ENCODE data around the gene CDK19.
A peak's percentile ranks its signal among the peaks of the same experiment; 100 is the strongest.
"Not testable (repeated sequence)": the region's sequence is repeated elsewhere in the genome, so short reads cannot be mapped to it uniquely, and the experiment has no call there.

CDK19 gene

DNA sequence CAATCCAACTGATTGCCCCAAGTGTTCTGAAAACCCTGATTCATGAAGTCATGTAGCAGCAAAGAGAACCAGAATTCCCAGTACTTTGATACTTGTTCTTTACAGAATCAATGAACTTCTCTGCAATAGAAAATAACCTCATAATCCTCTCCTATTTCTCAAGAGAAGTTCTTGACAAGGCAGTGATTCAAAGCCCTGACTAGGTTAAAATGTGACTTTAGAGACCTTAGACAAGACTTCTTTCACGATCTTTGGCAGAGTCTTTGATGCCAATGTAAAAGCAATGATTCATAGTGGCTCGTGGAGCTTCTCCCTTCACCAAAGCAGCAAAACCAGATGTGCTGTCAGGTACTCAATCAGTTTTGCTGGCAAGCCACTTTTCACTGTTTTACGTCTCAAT, 95.2 kb downstream of the CDK19 start:
- intact Hi-C loops (cut with DNase I), result no loop called here
- DNase-seq, result no peak

DNA sequence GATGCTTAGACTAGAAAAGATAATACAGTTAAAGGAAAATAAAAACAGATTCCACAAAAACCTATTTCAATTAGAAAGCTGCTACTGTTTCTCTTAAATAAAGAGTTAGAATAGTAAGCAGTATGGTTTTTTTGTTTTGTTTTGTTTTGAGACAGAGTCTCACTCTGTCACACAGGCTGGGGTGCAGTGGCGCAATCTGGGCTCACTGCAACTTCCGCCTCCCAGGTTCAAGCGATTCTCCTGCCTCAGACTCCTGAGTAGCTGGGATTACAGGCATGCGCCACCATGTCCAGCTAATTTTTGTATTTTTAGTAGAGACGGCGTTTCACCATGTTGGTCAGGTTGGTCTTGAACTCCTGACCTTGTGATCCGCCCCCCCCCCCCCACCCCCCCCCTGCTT, 95.7 kb downstream of the CDK19 start:
- DNase-seq, result not testable (repeated sequence)

DNA sequence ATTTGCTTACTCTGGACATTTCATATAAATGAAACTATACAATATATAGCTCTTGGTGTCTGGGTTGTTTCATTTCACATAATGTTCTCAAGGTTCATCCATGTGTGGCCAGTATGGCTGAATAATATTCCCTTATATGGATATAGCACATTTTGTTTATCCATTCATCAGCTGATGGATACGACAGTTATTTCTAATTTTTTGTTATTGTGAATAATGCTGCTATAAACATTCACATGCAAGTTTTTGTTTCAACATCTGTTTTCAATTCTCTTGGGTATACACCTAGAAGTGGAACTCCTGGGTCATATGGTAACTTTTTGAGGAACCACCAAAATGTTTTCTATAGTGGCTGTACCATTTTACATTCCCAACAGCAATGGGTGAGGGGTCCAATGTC, 101.1 kb downstream of the CDK19 start:
- no peak for DNase-seq
- intact Hi-C loops (cut with DNase I), result no loop called here

More for the DNA sequence above, 95.7 kb downstream of the CDK19 start:
- intact Hi-C loops (cut with DNase I), result not testable (repeated sequence)

DNA sequence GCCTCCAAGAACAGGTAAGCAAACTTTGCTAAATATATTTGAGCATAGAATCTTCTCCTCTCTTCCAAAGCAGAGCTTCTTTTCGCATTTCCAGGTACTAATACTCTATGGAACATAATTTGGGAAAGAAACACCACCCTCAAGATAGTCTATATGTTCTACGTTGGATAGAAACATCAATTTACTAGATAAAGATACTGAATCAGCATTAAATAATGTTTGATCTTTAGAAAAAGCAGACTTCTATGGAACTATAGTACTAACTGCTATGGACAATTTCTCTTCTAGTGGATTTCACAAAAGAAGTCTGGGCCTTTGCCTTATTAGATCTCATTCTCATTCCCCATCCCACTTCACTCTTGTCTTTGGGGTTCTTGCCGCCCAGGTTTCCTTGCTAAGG, 103.0 kb downstream of the CDK19 start:
- intact Hi-C loops (cut with DNase I), result no loop called here
- DNase-seq, result no peak

DNA sequence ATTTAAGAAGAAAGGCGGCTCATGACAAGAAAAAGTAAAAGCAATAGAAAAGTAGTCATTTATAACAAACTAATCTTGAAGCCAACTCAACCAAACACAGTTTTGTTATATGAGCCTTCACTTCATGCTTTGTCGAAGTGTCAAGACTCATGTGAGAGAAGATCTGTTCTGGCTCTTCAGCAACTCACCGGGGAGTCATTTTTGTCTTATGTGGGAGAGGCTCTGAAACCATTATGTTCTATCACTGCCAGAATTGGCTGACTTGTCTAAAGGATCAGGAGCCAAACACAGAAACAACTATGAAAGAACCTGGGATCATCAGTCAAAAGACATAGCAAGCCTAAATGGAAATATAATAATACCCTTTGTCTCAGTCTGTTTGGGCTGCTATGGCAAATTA, 105.2 kb downstream of the CDK19 start:
- no peak for DNase-seq
- intact Hi-C loops (cut with DNase I), result no loop called here

DNA sequence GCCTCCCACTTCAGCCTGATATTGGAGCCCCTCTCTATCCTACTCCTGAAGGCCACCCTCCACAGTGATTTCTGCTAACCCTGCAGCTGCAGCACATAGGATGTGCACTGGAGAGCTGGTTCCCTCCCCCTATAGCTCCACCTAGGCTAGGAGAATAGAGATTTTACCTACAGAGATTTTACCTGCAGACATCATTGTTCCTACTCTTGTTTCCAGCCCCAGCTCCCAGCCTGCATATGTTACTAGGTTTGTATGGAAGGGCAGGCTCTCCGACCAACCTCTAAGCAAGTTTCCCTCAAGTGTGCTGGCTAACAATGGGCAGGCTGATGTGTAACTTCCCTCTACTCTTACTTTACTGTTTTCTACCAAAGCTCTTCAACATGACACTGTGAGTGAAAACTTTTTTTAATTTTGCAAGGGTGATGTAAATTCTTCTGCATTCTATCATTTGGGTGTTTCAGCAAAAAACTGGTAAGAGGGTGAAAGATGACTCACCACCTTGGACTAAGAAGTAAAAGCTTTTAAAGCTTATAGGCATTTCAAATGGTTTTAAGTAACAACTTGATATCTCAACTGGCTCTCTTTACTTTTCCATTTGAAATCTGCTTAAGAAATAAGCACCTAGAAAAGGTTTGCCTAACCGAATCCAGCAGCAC, 106.8 kb downstream of the CDK19 start:
- intact Hi-C loops (cut with DNase I), result no loop called here
- DNase-seq, result no peak

DNA sequence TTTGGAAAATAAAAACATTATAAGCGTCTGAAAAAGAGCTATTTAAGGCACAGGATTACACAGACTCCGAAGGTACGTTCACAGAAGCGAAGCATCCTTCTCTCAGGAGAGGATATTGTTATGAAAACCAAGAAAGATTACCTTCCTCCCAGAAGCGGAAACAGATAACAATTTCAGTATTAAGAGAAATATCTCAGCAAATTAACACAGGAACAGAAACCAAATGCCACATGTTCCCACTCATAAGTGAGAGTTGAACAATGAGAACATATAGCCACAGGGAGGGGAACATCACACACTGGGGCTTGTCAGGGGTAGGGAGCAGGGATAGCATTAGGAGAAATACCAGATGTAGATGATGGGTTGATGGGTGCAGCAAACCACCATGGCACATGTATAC, 109.7 kb downstream of the CDK19 start:
- intact Hi-C loops (cut with DNase I), result no loop called here
- no peak for DNase-seq

DNA sequence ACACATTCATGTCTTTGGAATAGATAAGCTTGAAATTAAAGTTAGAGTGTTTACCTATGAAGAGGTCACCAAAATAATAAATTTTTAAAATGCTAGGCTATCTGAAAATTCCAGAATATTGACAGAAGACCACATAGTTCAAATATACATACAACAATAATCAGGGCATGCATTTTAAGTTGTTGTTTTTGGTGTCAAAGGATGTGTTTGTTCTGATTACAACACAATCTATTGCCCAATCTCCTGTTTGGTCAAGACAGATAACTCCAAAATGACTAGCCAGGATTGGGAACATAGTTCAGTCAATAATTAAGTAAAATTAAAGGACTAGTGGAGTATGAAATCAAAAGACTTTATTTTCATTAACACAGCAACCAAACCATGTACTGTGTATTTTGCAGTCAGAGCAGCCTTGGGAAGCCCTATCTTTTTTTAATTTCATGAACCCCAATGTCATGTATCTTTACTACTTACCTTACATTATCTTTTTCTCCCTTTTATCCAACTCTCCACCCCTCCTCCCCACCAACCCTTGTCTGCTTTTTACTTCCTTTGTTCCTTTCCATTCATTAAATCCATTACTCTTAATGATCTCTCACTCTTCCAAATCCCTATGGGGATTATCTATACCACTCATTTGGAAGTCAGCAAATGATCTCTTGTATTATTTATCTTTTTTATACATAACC, 111.2 kb downstream of the CDK19 start:
- intact Hi-C loops (cut with DNase I), result no loop called here
- DNase-seq, result no peak

DNA sequence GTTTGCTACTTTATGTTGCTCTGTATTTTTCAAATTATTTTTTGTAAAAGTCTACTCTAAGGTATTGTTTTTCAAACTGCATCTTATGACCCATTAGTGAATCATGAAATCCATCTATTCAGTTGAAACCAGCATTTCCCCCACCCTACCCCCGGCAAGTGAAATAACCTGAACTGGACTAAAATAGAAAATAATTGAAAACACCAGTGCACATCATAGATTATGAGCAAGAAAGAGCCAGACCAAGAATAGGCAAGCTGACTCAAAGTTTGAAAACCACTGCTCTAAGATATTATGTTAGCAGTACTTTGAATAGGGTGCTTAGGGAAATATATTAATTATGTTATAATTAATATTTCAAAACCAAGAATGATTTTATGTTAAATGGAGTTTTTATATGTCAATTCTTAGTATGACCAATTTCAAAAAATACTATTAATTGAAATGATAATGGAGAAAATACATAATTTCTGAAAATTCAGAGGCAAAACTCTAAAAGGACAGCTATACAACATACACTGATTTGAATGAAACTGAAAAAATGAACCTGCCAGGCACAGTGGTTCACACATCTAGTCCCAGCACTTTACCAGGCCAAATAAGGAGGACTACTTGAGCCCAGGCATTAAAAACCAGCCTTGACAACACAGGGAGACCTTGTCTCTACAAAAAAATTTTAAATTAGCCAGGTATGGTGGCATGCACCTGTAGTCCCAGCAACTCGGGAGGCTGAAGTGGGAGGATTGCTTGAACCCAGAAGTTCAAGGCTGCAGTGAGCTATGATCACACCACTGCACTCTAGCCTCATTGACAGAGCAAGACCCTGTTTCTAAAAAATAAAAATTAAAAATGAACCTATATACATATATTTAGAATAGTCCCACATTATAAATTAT, 112.0 kb downstream of the CDK19 start:
- intact Hi-C loops (cut with DNase I), result no loop called here

DNA sequence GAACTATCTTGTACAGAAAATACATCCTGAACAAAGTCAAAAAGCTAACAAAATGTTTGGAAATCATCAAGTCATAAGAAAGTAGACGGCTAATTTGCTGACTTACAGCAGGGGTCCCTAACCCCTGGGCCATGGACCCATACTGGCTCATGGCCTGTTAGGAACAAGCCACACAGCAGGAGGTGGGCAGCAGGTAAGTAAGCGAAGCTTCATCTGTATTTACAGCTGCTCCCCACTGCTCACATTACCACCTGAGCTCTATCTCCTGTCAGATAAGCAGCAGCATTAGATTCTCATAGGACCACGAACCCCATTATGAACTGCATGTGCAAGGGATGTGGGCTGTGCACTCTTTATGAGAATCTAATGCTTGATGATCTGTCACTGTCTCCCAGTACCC, 115.5 kb downstream of the CDK19 start:
- intact Hi-C loops (cut with DNase I), result no loop called here
- no peak for DNase-seq

More for the DNA sequence above, 112.0 kb downstream of the CDK19 start:
- DNase-seq, result no peak

DNA sequence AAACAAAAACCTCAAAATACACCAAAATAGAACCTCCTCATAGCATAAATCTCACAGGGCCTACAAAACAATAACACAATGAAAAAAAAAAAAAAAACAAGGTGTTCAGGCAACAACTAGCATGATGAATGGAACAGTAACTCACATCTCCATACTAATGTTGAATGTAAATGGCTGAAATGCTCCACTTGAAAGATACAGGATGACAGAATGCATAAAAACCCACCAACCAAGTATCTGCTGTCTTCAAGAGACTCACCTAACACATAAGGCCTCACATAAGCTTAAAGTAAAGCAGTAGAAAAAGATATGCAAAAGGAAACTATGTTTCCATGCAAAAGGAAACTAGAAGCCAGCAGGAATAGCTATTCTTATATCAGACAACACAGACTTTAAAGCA, 121.3 kb downstream of the CDK19 start:
- intact Hi-C loops (cut with DNase I), result no loop called here
- DNase-seq, result no peak

DNA sequence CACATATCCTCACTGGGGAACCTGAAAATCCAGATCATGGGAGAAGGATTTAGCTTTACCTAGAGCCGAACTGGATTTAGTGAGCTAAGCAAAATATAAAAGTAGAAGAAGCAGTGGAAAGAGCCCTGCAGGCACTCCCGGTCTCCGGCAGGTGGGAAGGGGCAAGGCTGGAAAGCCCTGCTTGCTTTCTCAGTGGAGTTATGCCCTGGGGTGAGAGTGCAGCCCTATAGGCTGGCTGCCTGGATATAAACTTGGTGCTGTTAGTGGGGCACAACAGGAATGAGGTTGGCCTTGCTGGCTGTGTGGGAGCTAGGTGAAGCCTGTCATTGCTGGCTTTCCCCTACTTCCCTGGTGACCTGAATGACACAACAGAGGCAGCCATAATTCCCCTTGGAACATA, 122.0 kb downstream of the CDK19 start:
- intact Hi-C loops (cut with DNase I), result no loop called here
- no peak for DNase-seq

DNA sequence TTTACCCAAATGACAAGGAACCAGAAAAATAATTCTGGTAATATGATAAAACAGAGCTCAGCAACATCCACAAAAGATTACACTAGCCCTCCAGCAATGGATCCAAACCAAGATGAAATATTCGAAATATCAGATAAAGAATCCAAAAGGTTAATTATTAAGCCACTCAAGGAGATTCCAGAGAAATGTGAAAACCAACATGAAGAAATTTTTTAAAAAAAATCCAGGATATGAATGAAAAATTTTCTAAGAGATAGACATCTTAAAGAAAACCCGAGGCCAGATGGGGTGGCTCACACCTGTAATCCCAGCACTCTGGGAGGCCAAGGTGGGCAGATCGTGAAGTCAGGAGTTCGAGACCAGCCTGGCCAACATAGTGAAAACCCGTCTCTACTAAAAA, 124.4 kb downstream of the CDK19 start:
- intact Hi-C loops (cut with DNase I), result no loop called here
- no peak for DNase-seq

DNA sequence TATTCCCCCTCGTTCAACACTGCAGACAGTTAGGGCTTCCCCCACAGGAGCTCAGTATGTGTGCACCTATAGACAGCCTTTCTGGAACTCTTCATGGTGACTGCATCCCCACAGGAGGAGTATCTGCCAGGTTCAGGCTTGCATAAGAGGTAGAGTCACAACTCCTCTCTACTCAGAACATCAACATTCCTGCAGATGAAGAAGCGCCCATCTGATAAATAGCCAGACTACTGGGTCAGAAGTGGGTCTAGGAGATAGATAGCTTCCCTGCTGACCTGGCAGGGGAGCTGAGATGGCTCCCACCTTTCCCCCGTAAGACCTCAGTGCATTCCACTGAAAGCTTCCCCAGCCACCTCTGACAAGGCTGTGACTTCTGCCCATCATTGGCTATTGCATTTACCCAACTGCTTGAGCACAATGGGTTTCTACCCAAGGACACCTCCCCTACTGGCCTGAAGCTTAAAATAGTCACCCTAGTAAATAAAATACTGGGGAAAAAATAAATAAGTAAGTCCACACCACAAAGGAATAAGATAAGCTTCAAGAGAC, 125.1 kb downstream of the CDK19 start:
- intact Hi-C loops (cut with DNase I), result no loop called here
- DNase-seq, result no peak

DNA sequence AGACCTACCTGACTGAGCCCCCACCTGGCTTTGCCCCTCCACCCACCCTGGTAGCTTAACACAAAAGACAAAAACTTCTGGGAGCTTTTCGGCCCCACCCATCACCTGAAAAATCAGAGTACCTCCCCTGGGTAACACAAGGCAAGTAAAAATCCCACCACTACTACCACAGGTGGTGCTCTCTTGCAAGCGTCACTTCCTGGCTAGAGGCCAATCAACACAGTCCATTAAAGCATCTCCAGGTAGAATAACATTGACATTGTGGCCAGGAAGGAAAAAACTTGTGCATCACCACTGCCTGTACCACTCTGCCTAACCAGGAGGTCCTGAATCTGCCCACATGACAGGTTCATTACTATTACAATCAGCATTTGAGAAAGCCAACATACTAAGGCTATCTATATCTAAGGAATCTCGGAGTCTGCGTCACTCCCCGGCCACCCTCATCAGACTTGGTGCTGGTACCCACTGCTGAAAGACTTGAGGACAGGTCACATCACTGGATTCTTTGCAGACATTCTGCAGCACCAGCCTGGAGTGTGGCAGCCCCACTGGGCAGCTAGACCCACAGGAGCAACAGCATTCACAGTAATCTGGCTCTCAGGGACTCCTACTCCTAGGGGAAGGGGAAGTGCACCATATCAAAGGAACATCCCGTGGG, 125.9 kb downstream of the CDK19 start:
- intact Hi-C loops (cut with DNase I), result loop anchor here (5.0 to 10.0 kb wide), 3 partner anchors 125 to 188 kb away; partner anchors contain the start of gene CDK19
- no peak for DNase-seq

DNA sequence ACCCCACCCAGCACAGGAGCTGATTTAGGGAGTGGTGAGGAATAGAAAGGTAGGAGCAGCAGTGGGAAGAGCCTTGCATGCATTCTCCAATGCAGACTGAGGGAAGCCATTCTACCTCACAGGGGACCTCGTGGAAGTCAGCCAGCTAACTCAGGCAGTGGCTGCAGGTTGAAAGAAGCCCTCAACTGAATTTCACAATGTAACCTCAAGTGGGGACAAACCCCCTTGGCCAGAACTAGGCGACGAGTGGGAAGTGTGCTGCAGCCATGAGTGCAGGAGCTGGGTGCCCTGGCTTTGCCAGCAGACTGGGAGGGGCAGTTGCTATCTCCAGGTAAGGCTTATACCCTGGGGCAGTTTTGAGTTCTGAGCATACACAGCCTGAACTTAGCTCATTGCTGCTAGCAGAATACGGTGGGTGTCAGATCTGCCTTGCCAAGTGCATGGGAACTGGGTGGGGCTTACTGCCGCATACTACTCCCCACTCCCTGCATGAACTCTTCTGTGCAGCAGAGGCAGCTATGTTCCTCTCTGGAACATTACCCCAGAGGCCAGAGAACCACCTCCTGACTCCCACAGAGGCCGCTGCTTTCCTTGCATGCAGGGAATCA, 126.5 kb downstream of the CDK19 start:
- intact Hi-C loops (cut with DNase I), result loop anchor here (5.0 to 10.0 kb wide), 3 partner anchors 126 to 189 kb away; partner anchors contain the start of gene CDK19
- peak in 34 of 42 donors; percentile 32 to 93 (median 56) for DNase-seq

DNA sequence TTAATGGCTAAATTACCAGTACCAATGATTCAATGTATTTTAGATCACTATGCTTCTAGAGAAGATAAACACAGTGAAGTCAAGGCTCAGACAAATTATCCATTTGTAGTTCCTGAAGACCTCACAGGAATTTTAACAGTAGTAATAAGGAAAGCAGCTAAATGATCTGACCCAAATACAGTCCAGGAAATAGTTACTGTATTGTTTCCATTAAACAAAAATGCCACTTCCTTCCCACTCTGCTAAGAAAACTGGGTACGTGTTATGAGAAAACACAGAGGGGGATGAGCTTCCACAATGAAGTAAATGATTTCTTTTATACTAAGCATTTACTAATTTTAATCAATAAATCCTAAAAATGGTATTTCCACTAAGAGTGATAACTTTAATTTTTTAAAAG, 127.9 kb downstream of the CDK19 start:
- no peak for DNase-seq
- intact Hi-C loops (cut with DNase I), result loop anchor here (5.0 to 10.0 kb wide), 3 partner anchors 127 to 190 kb away; partner anchors contain the start of gene CDK19

DNA sequence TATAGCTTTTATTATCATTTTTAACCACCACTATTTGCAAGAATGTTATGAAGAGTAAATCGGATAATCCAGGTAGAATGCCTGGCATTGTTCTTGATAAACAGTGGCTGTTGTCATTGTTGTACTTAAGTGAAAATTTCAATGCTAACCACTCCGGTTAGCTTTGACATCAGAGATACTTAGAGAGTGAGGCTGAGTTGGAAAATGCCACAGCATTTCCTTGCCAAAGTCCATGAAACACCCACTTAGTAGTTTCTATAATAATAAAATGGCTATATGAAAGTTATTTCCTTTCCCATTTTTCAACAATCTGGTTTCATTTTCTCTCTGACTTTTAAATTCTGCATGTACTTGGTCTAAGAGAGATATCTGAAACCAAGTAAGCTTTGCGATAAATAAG, 132.0 kb downstream of the CDK19 start:
- no peak for DNase-seq
- intact Hi-C loops (cut with DNase I), result loop anchor here (5.0 to 10.0 kb wide), 3 partner anchors 132 to 274 kb away; partner anchors contain the start of genes CDK19 and GTF3C6

Data from head of caudate nucleus (tissue), 42 donors.